EH (cell line): ENCODE measurements around the gene DCHS1.

Experiments
- DNase-seq: peaks from one replicate; pipeline ENCODE4 v3.0.0-alpha.2; 2015; ENCODE audit warnings: low read depth

The DCHS1 gene

GRCh38 chr11:6611092-6611962, 44.3 kb downstream of the DCHS1 start:
- peak; percentile 36 for DNase-seq

- DNase-seq, result no peak
Measured at GRCh38 chr11:6610591-6610990, 45.0 kb downstream of the DCHS1 start.

GRCh38 chr11:6609502-6610015, 46.0 kb downstream of the DCHS1 start:
- DNase-seq, result no peak

- DNase-seq, result peak; percentile 33
Measured at GRCh38 chr11:6608726-6609501, 46.7 kb downstream of the DCHS1 start.

GRCh38 chr11:6608011-6608410, 47.6 kb downstream of the DCHS1 start:
- no peak for DNase-seq

- DNase-seq, result peak; percentile 83
Measured at GRCh38 chr11:6607190-6607795, 48.3 kb downstream of the DCHS1 start.

- peak; percentile 97 for DNase-seq
Measured at GRCh38 chr11:6606471-6607189, 49.0 kb downstream of the DCHS1 start.

GRCh38 chr11:6604790-6605189, 50.8 kb downstream of the DCHS1 start:
- no peak for DNase-seq

- peak; percentile 78 for DNase-seq
Measured at GRCh38 chr11:6604081-6604626, 51.5 kb downstream of the DCHS1 start.

GRCh38 chr11:6603287-6604080, 52.1 kb downstream of the DCHS1 start, which contains the start of the genes ILK and RRP8:
TSS of gene ILK (plus strand) at chr11:6603774. CDS start at chr11:6604272, 498 bp downstream.
TSS of gene RRP8 (minus strand) at chr11:6603616. CDS start at chr11:6603502, 114 bp downstream.
- DNase-seq, result peak; percentile 89

GRCh38 chr11:6602096-6602940, 53.3 kb downstream of the DCHS1 start:
- no peak for DNase-seq

- DNase-seq, result no peak
Measured at GRCh38 chr11:6601041-6601461, 54.6 kb downstream of the DCHS1 start.

GRCh38 chr11:6599881-6600390, 55.7 kb downstream of the DCHS1 start:
- no peak for DNase-seq

GRCh38 chr11:6599449-6599848, 56.2 kb downstream of the DCHS1 start:
- no peak for DNase-seq

GRCh38 chr11:6598555-6598954, 57.1 kb downstream of the DCHS1 start:
- no peak for DNase-seq

GRCh38 chr11:6596239-6596877, 59.3 kb downstream of the DCHS1 start:
- no peak for DNase-seq

GRCh38 chr11:6594142-6594768, 61.4 kb downstream of the DCHS1 start:
- DNase-seq, result no peak

- DNase-seq, result peak; percentile 21
Measured at GRCh38 chr11:6588018-6588417, 67.6 kb downstream of the DCHS1 start.
